Naive thymus-derived CD4-positive, alpha-beta T cell (primary cell): Measurements from ENCODE around the gene DNAJC5. TPM values are rescaled to one million over a fixed set of nuclear protein-coding genes. Genes with fewer than 3 reads are reported as not detected.
"Not testable (repeated sequence)": the region's sequence is repeated elsewhere in the genome, so short reads cannot be mapped to it uniquely, and the experiment has no call there.

Experiments
- ATAC-seq: fragments of 150-1000 bp; cut with Tn5 transposase; 2 replicates; pipeline ENCODE4 v1.10.0; 2021; ENCODE audit warnings: mild to moderate bottlenecking, moderate library complexity
- CTCF ChIA-PET: fragments of 350-600 bp; sonication (Branson Sonifier 250); formaldehyde crosslinking; loops from one replicate; lab custom pipeline; 2021; ENCODE audit warnings: antibody characterized with exemption; lab: Charles Lee
- POLR2A ChIA-PET: fragments of 350-600 bp; sonication (Branson Sonifier 250); formaldehyde crosslinking; loops from one replicate; lab custom pipeline; 2021; ENCODE audit warnings: antibody characterized with exemption, inconsistent platforms; lab: Charles Lee
- DNase-seq, 9 donors: peaks; one replicate each; pipeline versions ENCODE4 v3.0.0 to v3.0.0-alpha.2; 2020 to 2022; ENCODE audit warnings: mixed read lengths in 1 of 9
- H3K27ac ChIP-seq: one replicate; pipeline ENCODE4 v1.7.0; 2013; ENCODE audit warnings: mild to moderate bottlenecking, low read depth, low read length, moderate library complexity
- H3K27me3 ChIP-seq, 2 donors: one replicate each; pipeline ENCODE4 v1.7.0; 2013; ENCODE audit warnings: low read length in 2 of 2, mild to moderate bottlenecking in 2 of 2, moderate library complexity in 2 of 2; ENCODE audit not compliant: control insufficient read depth in 2 of 2, insufficient read depth in 2 of 2
- H3K36me3 ChIP-seq, 3 experiments: 1 replicate in 2 of 3; 2 replicates in 1 of 3; pipeline ENCODE4 v1.7.0; 2013; ENCODE audit warnings: low read length in 3 of 3, mild to moderate bottlenecking in 3 of 3, moderate library complexity in 1 of 3; ENCODE audit not compliant: insufficient read depth in 3 of 3, control insufficient read depth in 2 of 3
- H3K4me1 ChIP-seq, 2 donors: one replicate each; pipeline ENCODE4 v1.7.0; 2013; ENCODE audit warnings: low read length in 2 of 2, mild to moderate bottlenecking in 2 of 2, moderate library complexity in 1 of 2; ENCODE audit not compliant: control insufficient read depth in 2 of 2, insufficient read depth in 2 of 2
- H3K4me3 ChIP-seq: 2 replicates; pipeline ENCODE4 v1.7.0; 2013; ENCODE audit warnings: mild to moderate bottlenecking, low read length
- H3K9me3 ChIP-seq, 3 experiments: 1 replicate in 2 of 3; 2 replicates in 1 of 3; pipeline ENCODE4 v1.7.0; 2013; ENCODE audit warnings: low read length in 3 of 3; ENCODE audit not compliant: control insufficient read depth in 2 of 3
- H3K27ac Mint-ChIP-seq, 9 donors: one replicate each; pipeline ENCODE4 v1.8.0; 2020 to 2022; ENCODE audit warnings: mixed read lengths in 9 of 9, mild to moderate bottlenecking in 8 of 9, moderate library complexity in 5 of 9, inconsistent platforms in 2 of 9
- H3K27me3 Mint-ChIP-seq, 5 donors: one replicate each; pipeline ENCODE4 v1.8.0; 2021 to 2022; ENCODE audit warnings: mixed read lengths in 5 of 5, mild to moderate bottlenecking in 1 of 5
- H3K36me3 Mint-ChIP-seq, 5 donors: one replicate each; pipeline ENCODE4 v1.8.0; 2020 to 2022; ENCODE audit warnings: mixed read lengths in 5 of 5, mild to moderate bottlenecking in 3 of 5, inconsistent platforms in 1 of 5
- H3K4me1 Mint-ChIP-seq, 7 donors: one replicate each; pipeline ENCODE4 v1.8.0; 2020 to 2022; ENCODE audit warnings: mixed read lengths in 7 of 7, mild to moderate bottlenecking in 3 of 7, inconsistent platforms in 1 of 7
- H3K4me3 Mint-ChIP-seq, 10 donors: one replicate each; pipeline ENCODE4 v1.8.0; 2020 to 2022; ENCODE audit warnings: mild to moderate bottlenecking in 10 of 10, mixed read lengths in 10 of 10, moderate library complexity in 6 of 10, inconsistent platforms in 2 of 10
- H3K9me3 Mint-ChIP-seq, 11 donors: one replicate each; pipeline ENCODE4 v1.8.0; 2020 to 2022; ENCODE audit warnings: mixed read lengths in 11 of 11, mild to moderate bottlenecking in 4 of 11, inconsistent platforms in 1 of 11, moderate library complexity in 1 of 11
- intact Hi-C, 2 donors: fragments of 100-400 bp; cut with micrococcal nuclease; formaldehyde crosslinking; loops; one replicate each; pipeline ENCODE4 v1.15.1; 2023
- polyA plus RNA-seq, 2 donors: library from polyadenylated mRNA; unstranded; fragments of 300-500 nt; fragmentation: Illumina TruSeq; gene quantifications; one replicate each; pipeline ENCODE4 v1.2.3, GENCODE V29; 2021
- total RNA-seq, 6 experiments: library from RNA in 5 of 6; stranded (reverse) in 5 of 6; gene quantifications; 1 replicate in 5 of 6; 2 replicates in 1 of 6; pipeline ENCODE4 v1.2.3 and lab custom pipeline; 2021 to 2026

Gene DNAJC5
- total and polyA plus RNA-seq, 7 experiments from 2014 or later, result 7.5 to 56.8 (median 45.4) TPM

DNA sequence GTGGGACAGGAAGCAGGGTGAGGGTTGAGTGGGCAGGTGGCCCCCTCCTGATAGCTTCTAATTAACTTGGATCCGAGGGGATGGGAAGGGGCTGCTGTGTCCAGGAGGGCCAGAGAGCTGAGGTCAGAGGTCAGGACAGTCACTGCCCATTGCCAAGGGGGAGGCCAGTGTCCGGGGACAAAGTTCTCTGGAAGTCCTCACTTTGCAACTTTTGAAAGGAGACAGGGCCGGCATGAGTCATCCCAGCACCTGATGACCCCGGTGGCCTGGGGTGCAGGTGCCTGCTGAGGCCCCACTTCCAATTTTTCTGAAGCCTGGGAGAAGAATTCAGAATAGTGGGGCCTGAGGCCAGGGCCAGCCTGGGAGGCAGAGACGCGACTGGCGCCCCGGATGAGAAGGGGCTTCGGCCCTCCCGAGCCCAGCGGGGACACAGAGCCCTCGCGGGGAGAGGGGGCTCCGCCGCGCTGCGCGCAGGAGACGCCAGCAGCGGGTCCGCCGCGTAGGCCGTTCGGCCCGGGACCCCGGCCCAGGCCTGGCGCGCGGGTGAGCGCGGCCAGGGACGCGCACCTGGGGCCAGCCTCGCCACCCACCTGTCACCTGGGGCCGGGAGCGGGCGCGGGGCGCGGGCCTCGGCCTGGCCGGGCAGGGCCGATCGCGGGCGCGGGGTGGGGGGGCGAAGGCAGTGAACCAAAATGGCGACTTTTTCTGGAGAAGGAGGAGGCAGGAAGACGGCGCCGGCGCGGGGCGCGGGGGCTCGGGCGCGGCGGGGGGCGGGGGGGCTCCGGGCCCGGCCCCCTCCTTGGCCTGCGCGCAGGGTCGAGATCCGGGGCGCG is 74.2 kb downstream of the DNAJC5 start:
- peak; percentile 30 for ATAC-seq
- H3K27ac ChIP-seq, result peak overlapping the region; percentile 80

GRCh38 chr20:63969838-63970713 is 75.2 kb downstream of the DNAJC5 start, which contains the start of gene ZNF512B:
TSS of gene ZNF512B (minus strand) at chr20:63969930. CDS start at chr20:63967950, 1,980 bp downstream.
- Mint-ChIP-seq H3K4me1 (peaks cover 7 to 44% (median 37%) of the 10 kb centered on the region in 7 donors), H3K27ac (peak within 1 kb of the TSS; percentile 59 to 91 (median 86)), H3K9me3 (no peaks in the 10 kb centered on the region), H3K27me3 (peaks cover 0 to 2% (median 0%) of the 10 kb centered on the region in 5 donors), H3K4me3 (peak within 1 kb of the TSS; percentile 73 to 91 (median 83)), H3K36me3 (peaks cover 0 to 33% (median 0%) of the 10 kb centered on the region in 5 donors)
- ChIA-PET CTCF (no interaction called here), POLR2A (interaction anchor here (0.7 kb wide), 1 partner anchor 268 kb away, joined by 4 read pairs; no protein-coding TSS in a partner anchor)
- ATAC-seq (peak; percentile 71), DNase-seq (peak; percentile 35 to 65 (median 56))
- Histone ChIP-seq H3K27me3 (no peaks in the 10 kb centered on the region), H3K9me3 (peaks cover 0 to 9% (median 0%) of the 10 kb centered on the region in 3 experiments), H3K27ac (peak within 1 kb of the TSS; percentile 80), H3K4me1 (peaks cover 9 to 18% of the 10 kb centered on the region in 2 donors), H3K36me3 (peaks cover 0 to 30% (median 6%) of the 10 kb centered on the region in 3 experiments), H3K4me3 (peak within 1 kb of the TSS; percentile 70)
- intact Hi-C loops, result loop anchor here (1.0 to 5.0 kb wide), 5 partner anchors 13 to 698 kb away; partner anchors contain the start of genes ARFGAP1 (in 1 of the 2), ARFRP1 (in 1 of the 2), PTK6 (in 1 of the 2) and ZGPAT (in 1 of the 2)

More for the DNA sequence above, 74.2 kb downstream of the DNAJC5 start:
- H3K4me1 ChIP-seq, result peaks cover 9 to 16% of the 10 kb centered on the region in 2 donors
- peak overlapping the region; percentile 70 for H3K4me3 ChIP-seq
- Mint-ChIP-seq H3K4me3 (peak overlapping the region; percentile 73 to 91 (median 83)), H3K27ac (peak overlapping the region; percentile 59 to 91 (median 86)), H3K36me3 (peaks cover 0 to 29% (median 0%) of the 10 kb centered on the region in 5 donors), H3K4me1 (peaks cover 6 to 39% (median 32%) of the 10 kb centered on the region in 7 donors), H3K9me3 (no peaks in the 10 kb centered on the region), H3K27me3 (peaks cover 0 to 2% (median 0%) of the 10 kb centered on the region in 5 donors)
- peaks cover 0 to 9% (median 0%) of the 10 kb centered on the region in 3 experiments for H3K9me3 ChIP-seq
- peak; percentile 29 to 54 (median 40) for DNase-seq
- H3K36me3 ChIP-seq, result peaks cover 0 to 28% (median 6%) of the 10 kb centered on the region in 3 experiments
- CTCF ChIA-PET, result interaction anchor here (1.2 kb wide), 1 partner anchor 11 kb away, joined by 5 read pairs; the partner anchor contains the start of genes PRPF6 and SAMD10
- no peaks in the 10 kb centered on the region for H3K27me3 ChIP-seq
- intact Hi-C loops, result loop anchor here in 1 of 2 donors (1.0 kb wide), 1 partner anchor 12 kb away; no protein-coding TSS in a partner anchor
- POLR2A ChIA-PET, result interaction anchor here (0.9 to 3.5 kb wide), 5 partner anchors 9 to 73 kb away, joined by 3 to 21 read pairs (median 5); partner anchors contain the start of gene UCKL1

DNA sequence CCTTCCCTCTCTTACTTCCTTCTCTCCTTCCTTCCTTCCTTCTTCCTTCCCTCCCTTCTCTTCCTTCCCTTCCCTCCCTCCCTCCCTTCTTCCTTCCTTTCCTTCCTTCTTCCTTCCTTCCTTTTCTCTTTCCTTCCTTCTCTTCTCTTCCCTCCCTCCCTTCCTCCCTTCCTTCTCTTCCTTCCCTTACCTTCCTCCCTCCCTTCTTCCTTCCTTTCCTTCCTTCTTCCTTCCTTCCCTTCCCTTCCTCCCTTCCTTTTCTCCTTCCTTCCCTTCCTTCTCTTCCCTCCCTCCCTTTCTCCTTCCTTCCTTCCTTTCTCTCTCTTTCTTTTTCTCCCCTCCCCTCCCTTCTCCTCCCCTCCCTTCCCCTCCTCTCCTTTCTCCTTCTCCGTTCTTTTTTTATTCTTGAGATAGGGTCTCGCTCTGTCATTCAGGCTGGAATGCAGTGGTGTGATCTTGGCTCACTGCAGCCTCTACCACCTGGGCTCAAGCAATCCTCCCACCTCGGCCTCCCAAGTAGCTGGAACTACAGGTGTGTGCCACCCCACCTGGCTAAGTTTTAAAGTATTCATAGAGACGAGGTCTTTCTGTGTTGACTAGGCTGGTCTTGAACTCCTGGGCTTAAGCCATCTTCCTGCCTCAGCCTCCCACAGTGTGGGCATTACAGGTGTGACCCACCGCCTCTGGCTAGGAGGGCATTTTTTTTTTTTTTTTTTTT is 75.9 kb downstream of the DNAJC5 start:
- peaks cover 9 to 18% of the 10 kb centered on the region in 2 donors for H3K4me1 ChIP-seq
- Mint-ChIP-seq H3K4me3 (peak overlapping the region; percentile 55 to 91 (median 70)), H3K36me3 (peaks cover 0 to 33% (median under 1%) of the 10 kb centered on the region in 5 donors), H3K27ac (peak overlapping the region; percentile 16 to 76 (median 59)), H3K4me1 (peaks cover 9 to 45% (median 38%) of the 10 kb centered on the region in 7 donors), H3K27me3 (peaks cover 0 to 2% (median 0%) of the 10 kb centered on the region in 5 donors), H3K9me3 (no peaks in the 10 kb centered on the region)
- H3K36me3 ChIP-seq, result peaks cover 0 to 35% (median 6%) of the 10 kb centered on the region in 3 experiments
- intact Hi-C loops, result loop anchor here (5.0 kb wide), 4 partner anchors 64 to 699 kb away; partner anchors contain the start of genes ARFGAP1 (in 1 of the 2), ARFRP1 (in 1 of the 2), PTK6 (in 1 of the 2) and ZGPAT (in 1 of the 2)
- H3K4me3 ChIP-seq, result no peak overlapping the region
- ChIA-PET POLR2A (interaction anchor here (0.7 to 1.0 kb wide), 2 partner anchors 185 to 269 kb away, joined by 3 to 4 read pairs; no protein-coding TSS in a partner anchor), CTCF (interaction anchor here (1.5 kb wide), 1 partner anchor 185 kb away, joined by 5 read pairs; no protein-coding TSS in a partner anchor)
- no peak overlapping the region for H3K27ac ChIP-seq
- ATAC-seq (no peak), DNase-seq (peak in 1 of 9 donors; percentile 2)
- peaks cover 0 to 8% (median 0%) of the 10 kb centered on the region in 3 experiments for H3K9me3 ChIP-seq
- no peaks in the 10 kb centered on the region for H3K27me3 ChIP-seq

- H3K27me3 Mint-ChIP-seq, POLR2A ChIA-PET, H3K27me3 ChIP-seq, H3K9me3 Mint-ChIP-seq, ATAC-seq, H3K9me3 ChIP-seq, H3K4me3 ChIP-seq, DNase-seq, H3K27ac ChIP-seq: not testable (repeated sequence)
- H3K4me3 Mint-ChIP-seq, result peak overlapping the region in 3 of 10 donors; percentile 25 to 91 (median 88)
- peak overlapping the region in 7 of 9 donors; percentile 32 to 76 (median 43) for H3K27ac Mint-ChIP-seq
- H3K4me1 ChIP-seq, result peaks cover 9 to 21% of the 10 kb centered on the region in 2 donors
- CTCF ChIA-PET, result interaction anchor here (0.7 to 1.5 kb wide), 2 partner anchors 186 to 432 kb away, joined by 4 to 5 read pairs; no protein-coding TSS in a partner anchor
- H3K4me1 Mint-ChIP-seq, result peaks cover 19 to 55% (median 48%) of the 10 kb centered on the region in 7 donors
- peaks cover 0 to 30% (median 3%) of the 10 kb centered on the region in 5 donors for H3K36me3 Mint-ChIP-seq
- intact Hi-C loops, result loop anchor here (2.0 to 5.0 kb wide), 5 partner anchors 65 to 700 kb away; partner anchors contain the start of genes ARFRP1 (in 2 of the 2), ARFGAP1 (in 1 of the 2), PTK6 (in 1 of the 2) and ZGPAT (in 1 of the 2)
- peaks cover 0 to 25% (median 0%) of the 10 kb centered on the region in 3 experiments for H3K36me3 ChIP-seq
These were observed 77.0 kb downstream of the DNAJC5 start for GRCh38 chr20:63971960-63972311.
